Peyer's patch (tissue), 4 donors: ENCODE measurements around the gene CNOT8. TPM values are rescaled to one million over a fixed set of nuclear protein-coding genes. Genes with fewer than 3 reads are reported as not detected.

Source experiments
- DNase-seq, 3 donors: peaks; one replicate each; pipeline ENCODE4 v3.0.0-alpha.2; 2017 to 2019
- H3K27ac ChIP-seq, 4 donors: fragments of 200-600 bp; sonication (generic); one replicate each; pipeline ENCODE4 v1.5.1; 2016 to 2019
- H3K27me3 ChIP-seq, 2 donors: fragments of 200-600 bp; sonication (generic); one replicate each; pipeline ENCODE4 v1.5.1; 2019
- H3K36me3 ChIP-seq, 3 donors: fragments of 200-600 bp; sonication (generic); one replicate each; pipeline ENCODE4 v1.5.1; 2016 to 2019
- H3K4me1 ChIP-seq, 4 donors: fragments of 200-600 bp; sonication (generic); one replicate each; pipeline ENCODE4 v1.5.1; 2016 to 2019
- H3K4me3 ChIP-seq, 4 donors: fragments of 200-600 bp; sonication (generic); 1 replicate in 3 of 4; 2 replicates in 1 of 4; pipeline ENCODE4 v1.5.1; 2016 to 2019; ENCODE audit warnings: mild to moderate bottlenecking in 1 of 4
- H3K9me3 ChIP-seq, 4 donors: fragments of 200-600 bp; sonication (generic); one replicate each; pipeline ENCODE4 v1.5.1; 2016 to 2019; ENCODE audit warnings: mild to moderate bottlenecking in 1 of 4
- POLR2A ChIP-seq, 2 donors: fragments of 450-650 bp; IDR thresholded peaks; one replicate each; pipeline ENCODE4 v1.5.1; 2017; ENCODE audit warnings: antibody characterized with exemption in 2 of 2, mild to moderate bottlenecking in 2 of 2, moderate library complexity in 2 of 2
- total RNA-seq, 4 donors: library from RNA; depleted of rRNA; stranded (reverse); fragments of >200 nt; gene quantifications; one replicate each; pipeline ENCODE4 v1.1.0, GENCODE V29; 2016
- TF ChIP-seq, protein P1 (sequence below), 6 experiments: fragments of 450-650 bp in 4 of 6; fragments of 200-600 bp in 2 of 6; sonication (generic) in 1 of 6; IDR thresholded peaks; one replicate each; pipeline ENCODE4 v1.5.1; 2017 to 2019; ENCODE audit warnings: antibody characterized with exemption in 6 of 6, mild to moderate bottlenecking in 3 of 6, moderate library complexity in 1 of 6

Gene CNOT8
- total RNA-seq, 4 donors from 2014 or later, result 36.9 to 88.3 (median 56.8) TPM

DNA sequence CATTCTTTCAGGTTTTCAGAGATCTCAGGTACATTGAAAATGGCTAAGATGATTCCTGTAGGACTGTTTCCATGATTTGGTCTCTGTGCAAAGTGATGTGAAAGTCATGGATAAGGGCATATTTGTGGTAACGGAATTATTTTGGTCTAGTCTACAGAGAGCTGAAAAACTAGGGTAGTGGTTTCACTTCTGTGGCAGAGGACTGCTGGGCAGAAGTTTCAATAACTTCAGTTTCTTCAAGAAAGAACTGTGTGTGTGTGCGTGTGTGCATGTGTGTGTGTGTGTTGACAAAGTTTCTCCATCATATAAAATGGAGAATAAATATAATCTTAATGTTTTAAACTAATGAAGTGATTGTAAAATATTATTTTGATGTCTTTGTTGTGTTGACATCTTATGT, 4.3 kb downstream of the CNOT8 start:
- TF ChIP-seq, protein P1, sequence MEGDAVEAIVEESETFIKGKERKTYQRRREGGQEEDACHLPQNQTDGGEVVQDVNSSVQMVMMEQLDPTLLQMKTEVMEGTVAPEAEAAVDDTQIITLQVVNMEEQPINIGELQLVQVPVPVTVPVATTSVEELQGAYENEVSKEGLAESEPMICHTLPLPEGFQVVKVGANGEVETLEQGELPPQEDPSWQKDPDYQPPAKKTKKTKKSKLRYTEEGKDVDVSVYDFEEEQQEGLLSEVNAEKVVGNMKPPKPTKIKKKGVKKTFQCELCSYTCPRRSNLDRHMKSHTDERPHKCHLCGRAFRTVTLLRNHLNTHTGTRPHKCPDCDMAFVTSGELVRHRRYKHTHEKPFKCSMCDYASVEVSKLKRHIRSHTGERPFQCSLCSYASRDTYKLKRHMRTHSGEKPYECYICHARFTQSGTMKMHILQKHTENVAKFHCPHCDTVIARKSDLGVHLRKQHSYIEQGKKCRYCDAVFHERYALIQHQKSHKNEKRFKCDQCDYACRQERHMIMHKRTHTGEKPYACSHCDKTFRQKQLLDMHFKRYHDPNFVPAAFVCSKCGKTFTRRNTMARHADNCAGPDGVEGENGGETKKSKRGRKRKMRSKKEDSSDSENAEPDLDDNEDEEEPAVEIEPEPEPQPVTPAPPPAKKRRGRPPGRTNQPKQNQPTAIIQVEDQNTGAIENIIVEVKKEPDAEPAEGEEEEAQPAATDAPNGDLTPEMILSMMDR (IDR thresholded peaks at IDR 0.05), result no peak
- no peak for TF ChIP-seq POLR2A (IDR thresholded peaks at IDR 0.05)

DNA sequence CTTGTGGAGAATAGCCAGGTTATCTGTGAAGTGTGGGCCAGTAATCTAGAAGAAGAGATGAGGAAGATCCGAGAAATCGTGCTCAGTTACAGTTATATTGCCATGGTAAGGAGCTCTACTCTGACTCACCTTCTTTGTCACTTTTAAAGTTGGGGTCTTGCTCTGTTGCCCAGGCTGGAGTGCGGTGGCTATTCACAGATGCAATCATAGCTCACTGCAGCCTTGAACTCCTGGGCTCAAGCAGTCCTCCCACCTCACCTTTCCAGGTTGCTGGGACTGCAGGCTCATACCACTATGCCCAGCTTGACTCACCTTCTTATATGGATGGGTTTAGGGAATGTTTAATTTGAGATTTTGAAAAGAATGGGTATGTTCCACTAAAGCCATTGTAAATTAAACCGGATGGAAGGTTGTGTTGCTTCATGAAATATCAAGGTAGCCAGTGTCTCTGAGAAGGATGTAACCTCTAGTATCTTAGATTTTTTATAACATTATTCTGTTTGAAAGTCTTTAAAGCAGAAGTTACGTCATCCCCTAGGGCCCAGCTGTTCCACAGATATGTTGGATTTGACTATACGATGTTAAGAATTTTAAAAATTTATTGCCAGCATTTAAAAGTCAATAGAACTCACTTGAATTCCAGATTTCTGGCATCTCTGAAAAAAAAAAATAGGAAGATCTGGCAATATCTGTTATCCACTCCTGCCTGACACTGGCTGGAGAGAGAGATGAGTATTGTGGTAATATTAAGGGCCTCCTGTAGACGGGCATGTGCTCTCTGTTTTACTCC, 5.1 kb downstream of the CNOT8 start:
- Histone ChIP-seq H3K9me3 (no peaks in the 10 kb centered on the region), H3K4me1 (peaks cover 0 to 28% (median 15%) of the 10 kb centered on the region in 4 donors), H3K4me3 (no peak overlapping the region), H3K27ac (no peak overlapping the region), H3K27me3 (no peaks in the 10 kb centered on the region), H3K36me3 (peaks cover 0 to 33% (median 0%) of the 10 kb centered on the region in 3 donors)
- no peak for DNase-seq
- TF ChIP-seq POLR2A (IDR thresholded peaks at IDR 0.05), result no peak
- TF ChIP-seq, protein P1 (IDR thresholded peaks at IDR 0.05), result no peak

More for the DNA sequence above, 4.3 kb downstream of the CNOT8 start:
- peaks cover 0 to 30% (median 0%) of the 10 kb centered on the region in 3 donors for H3K36me3 ChIP-seq
- peaks cover 0 to 28% (median 15%) of the 10 kb centered on the region in 4 donors for H3K4me1 ChIP-seq
- H3K27me3 ChIP-seq, result no peaks in the 10 kb centered on the region
- no peaks in the 10 kb centered on the region for H3K9me3 ChIP-seq
- no peak overlapping the region for H3K4me3 ChIP-seq
- no peak for DNase-seq
- no peak overlapping the region for H3K27ac ChIP-seq

DNA sequence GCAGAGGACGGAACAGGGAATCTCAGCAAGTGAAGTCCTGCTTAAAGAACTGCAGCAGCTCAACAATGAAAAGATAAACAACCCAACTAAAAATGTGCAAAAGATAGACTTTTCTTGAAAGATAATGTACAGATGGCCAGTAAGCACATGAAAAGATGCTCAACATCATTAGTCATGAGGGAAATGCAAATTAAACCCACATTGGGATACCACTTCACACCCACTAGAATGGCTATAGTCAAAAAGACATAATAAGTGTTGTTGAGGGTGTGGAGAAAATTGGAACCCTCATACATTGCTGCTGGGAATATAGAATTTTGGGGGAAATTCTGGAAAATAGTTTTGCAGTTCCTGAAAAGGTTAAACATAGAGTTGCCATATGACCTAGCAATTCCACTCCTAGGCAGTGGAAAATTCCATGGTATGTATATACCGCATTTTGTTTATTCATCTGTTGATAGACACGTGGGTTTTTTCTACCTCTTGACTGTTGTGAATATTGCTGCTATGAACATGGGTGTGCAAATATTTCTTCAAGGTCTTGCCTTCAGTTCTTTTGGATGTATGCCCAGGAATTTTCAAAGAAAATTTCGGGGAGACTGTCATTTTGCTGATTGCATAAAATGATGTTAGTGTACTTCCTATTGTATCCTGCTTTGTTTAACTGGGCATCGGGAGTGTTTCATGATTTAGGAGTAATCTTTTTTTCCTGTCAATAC, 7.2 kb downstream of the CNOT8 start:
- Histone ChIP-seq H3K27me3 (no peaks in the 10 kb centered on the region), H3K4me1 (peaks cover 0 to 20% (median 9%) of the 10 kb centered on the region in 4 donors), H3K36me3 (peaks cover 0 to 40% (median 0%) of the 10 kb centered on the region in 3 donors), H3K9me3 (no peaks in the 10 kb centered on the region), H3K27ac (no peak overlapping the region), H3K4me3 (no peak overlapping the region)
- TF ChIP-seq, protein P1 (IDR thresholded peaks at IDR 0.05), result no peak
- TF ChIP-seq POLR2A (IDR thresholded peaks at IDR 0.05), result no peak
- no peak for DNase-seq

DNA sequence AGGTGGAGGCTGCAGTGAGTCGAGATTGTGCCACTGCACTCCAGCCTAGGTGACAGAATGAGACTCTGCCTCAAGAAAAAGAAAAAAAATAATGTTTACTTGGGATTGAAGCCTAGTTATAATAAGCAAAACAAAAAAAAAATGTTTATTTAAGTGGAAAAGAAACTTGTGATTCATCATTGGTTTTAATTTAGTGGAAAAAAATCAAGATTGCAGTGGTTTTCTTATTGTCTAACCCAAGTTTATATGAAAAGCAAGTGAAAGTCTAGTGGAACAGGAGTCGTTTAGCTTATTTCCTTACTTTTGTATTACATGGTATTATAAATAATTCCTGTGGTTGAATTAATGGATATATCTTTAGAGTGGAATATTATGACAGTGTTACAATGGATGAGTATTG, 8.4 kb downstream of the CNOT8 start:
- H3K27me3 ChIP-seq, result no peaks in the 10 kb centered on the region
- H3K9me3 ChIP-seq, result no peaks in the 10 kb centered on the region
- H3K36me3 ChIP-seq, result peaks cover 0 to 52% (median 0%) of the 10 kb centered on the region in 3 donors
- H3K4me3 ChIP-seq, result no peak overlapping the region
- TF ChIP-seq, protein P1 (IDR thresholded peaks at IDR 0.05), result no peak
- no peak for TF ChIP-seq POLR2A (IDR thresholded peaks at IDR 0.05)
- peaks cover 0 to 14% (median 4%) of the 10 kb centered on the region in 4 donors for H3K4me1 ChIP-seq
- no peak for DNase-seq
- no peak overlapping the region for H3K27ac ChIP-seq

DNA sequence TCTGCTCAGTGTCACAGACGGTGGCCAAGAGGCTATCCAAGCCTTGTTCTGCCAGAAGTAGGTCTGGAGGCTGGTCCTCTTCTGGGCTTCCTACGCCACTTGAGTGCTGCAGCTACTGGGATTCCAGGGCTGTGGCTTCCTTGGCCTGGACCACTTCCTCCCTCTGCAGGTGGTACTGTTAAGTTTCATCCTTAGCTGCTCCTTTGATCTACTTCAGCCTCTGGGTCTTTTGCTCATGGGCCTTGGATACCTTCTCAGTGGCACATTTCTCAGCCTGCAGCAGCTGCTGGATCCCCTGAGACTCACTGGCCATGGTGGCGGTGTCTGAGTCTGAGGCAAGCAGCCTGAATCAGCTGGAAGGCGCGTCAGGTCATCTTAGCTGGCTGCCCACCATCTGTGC, 10.3 kb downstream of the CNOT8 start:
- TF ChIP-seq, protein P1 (IDR thresholded peaks at IDR 0.05), result no peak
- TF ChIP-seq POLR2A (IDR thresholded peaks at IDR 0.05), result no peak
- Histone ChIP-seq H3K27ac (no peak overlapping the region), H3K4me1 (no peaks in the 10 kb centered on the region), H3K9me3 (no peaks in the 10 kb centered on the region), H3K4me3 (no peak overlapping the region), H3K27me3 (no peaks in the 10 kb centered on the region), H3K36me3 (peaks cover 0 to 64% (median 0%) of the 10 kb centered on the region in 3 donors)
- no peak for DNase-seq
